Stimulated activated CD8-positive, alpha-beta memory T cell treated with anti-CD3 and anti-CD28 coated beads, Interleukin-4, amount 100 ng/mL, for 24 hours (primary cell): ENCODE measurements around the gene ZBTB2.
"Not testable (repeated sequence)": the region's sequence is repeated elsewhere in the genome, so short reads cannot be mapped to it uniquely, and the experiment has no call there.

Source experiments
- DNase-seq: peaks from one replicate; pipeline ENCODE4 v3.0.0-alpha.2; 2020; ENCODE audit warnings: low read depth

The ZBTB2 gene

GRCh38 chr6:151330130-151330696 lies 61.1 kb downstream of the ZBTB2 start:
- DNase-seq = no peak

DNA sequence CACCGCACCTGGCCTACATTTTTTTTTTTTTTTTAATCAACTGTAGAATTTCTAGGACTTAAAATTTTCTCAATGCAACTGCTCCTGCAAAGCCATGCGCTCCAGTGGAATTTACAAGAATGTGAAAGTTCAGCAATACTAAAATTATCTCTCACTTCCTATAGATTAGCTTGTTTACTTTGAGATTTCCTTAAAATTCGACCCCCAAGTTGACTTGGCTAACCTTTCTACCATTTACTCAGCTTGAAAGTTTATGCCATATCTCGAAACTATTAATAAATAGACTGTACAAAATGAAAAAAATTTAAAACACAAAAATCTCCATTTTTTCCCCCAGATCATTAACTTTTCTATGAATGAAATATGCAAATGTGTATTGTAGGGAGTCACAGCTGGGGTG lies 64.3 kb downstream of the ZBTB2 start:
- DNase-seq = no peak

DNA sequence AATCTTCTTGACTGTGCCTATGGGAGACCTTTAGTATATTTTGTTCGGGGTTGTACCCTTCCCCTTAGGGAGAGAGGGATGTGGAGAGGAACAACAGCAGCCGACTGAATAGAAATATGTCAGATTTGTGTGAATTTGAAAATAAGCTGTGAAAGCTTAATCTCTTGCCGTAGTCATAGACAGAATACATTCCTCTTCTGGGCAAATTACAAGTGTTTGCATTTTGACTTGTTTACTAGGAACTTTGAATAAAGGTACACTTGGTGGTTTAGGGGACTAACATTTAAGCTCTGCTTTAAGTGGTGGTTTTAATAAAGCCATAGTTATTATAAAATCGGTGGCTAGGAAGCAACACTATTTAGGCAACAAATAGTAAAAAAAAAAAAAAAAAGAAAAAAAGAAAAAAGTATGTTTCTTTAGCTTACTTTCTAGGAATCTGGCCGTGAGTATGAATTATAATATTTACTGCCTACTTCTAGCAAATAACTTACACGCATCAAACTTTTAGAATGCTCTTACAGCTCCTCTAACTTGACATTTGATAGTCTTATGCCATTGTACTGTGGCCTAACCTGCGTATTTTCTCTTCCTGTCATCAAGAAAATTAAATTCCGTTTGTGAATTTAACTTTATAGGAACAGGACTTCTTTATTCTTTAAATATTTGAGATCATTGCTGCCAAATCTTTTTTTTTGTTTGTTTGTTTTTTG lies 65.1 kb downstream of the ZBTB2 start:
- no peak for DNase-seq

GRCh38 chr6:151325075-151326050 lies 66.0 kb downstream of the ZBTB2 start:
- no peak for DNase-seq

GRCh38 chr6:151324488-151324825 lies 66.9 kb downstream of the ZBTB2 start:
- DNase-seq = no peak

GRCh38 chr6:151323791-151324487 lies 67.4 kb downstream of the ZBTB2 start:
- DNase-seq = peak; percentile 61

- DNase-seq = no peak
Measured at GRCh38 chr6:151322570-151322969, 68.8 kb downstream of the ZBTB2 start.

GRCh38 chr6:151321438-151321837 lies 69.9 kb downstream of the ZBTB2 start:
- DNase-seq = no peak

DNA sequence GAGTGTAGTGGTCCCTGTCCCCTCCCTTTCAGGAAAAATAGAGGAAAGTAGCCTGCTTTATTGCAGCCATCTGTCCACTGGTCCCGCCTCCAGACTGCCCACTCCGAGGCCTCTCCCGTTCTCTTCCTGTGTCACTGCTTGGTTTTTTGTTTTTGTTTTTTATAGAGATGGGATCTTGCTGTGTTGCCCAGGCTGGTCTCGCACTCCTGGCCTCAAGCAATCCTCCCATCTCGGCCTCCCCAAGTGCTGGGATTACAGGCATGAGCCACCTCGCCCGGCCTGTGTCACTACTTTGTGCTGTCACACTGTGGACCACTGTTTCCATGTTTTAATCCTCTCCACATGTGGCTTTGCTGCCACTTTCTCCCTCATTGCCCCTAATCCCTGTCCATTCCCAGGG lies 71.2 kb downstream of the ZBTB2 start:
- DNase-seq = no peak

- DNase-seq = no peak
Measured at GRCh38 chr6:151317995-151318365, 73.4 kb downstream of the ZBTB2 start.

GRCh38 chr6:151317103-151317994 lies 74.0 kb downstream of the ZBTB2 start:
- no peak for DNase-seq

GRCh38 chr6:151315661-151316060 lies 75.7 kb downstream of the ZBTB2 start:
- not testable (repeated sequence) for DNase-seq
